PC-9 (cell line): ENCODE results near the gene ABL2. TPM values are rescaled to one million over a fixed set of nuclear protein-coding genes. Genes with fewer than 3 reads are reported as not detected.

Experiments
- BruUV-seq: library from RNA; stranded (reverse); fragments of 400-500 nt; replicated peaks from 2 replicates; lab custom pipeline; 2021; lab: Mats Ljungman, UMichigan
- CTCF ChIA-PET: fragments of 300-600 bp; sonication (Branson Sonifier 250); formaldehyde crosslinking; loops from one replicate; lab custom pipeline; 2022; ENCODE audit warnings: antibody characterized with exemption; lab: Charles Lee
- POLR2A ChIA-PET: fragments of 300-600 bp; sonication (Branson Sonifier 250); formaldehyde crosslinking; loops from one replicate; lab custom pipeline; 2022; ENCODE audit warnings: antibody characterized with exemption; ENCODE audit not compliant: unreplicated experiment; lab: Charles Lee
- DNase-seq, 2 experiments: peaks; one replicate each; pipeline versions ENCODE4 v3.0.0 to v3.0.0-alpha.2; 2015 to 2022; ENCODE audit warnings: mixed read lengths in 1 of 2
- H2AFZ ChIP-seq: fragments of 200-600 bp; sonication (generic); 2 replicates; pipeline ENCODE4 v1.8.1; 2017; ENCODE audit warnings: antibody characterized with exemption
- H3F3A ChIP-seq: fragments of 200-600 bp; sonication (generic); 2 replicates; pipeline ENCODE4 v1.8.1; 2017; ENCODE audit warnings: antibody characterized with exemption, mild to moderate bottlenecking, low read depth; ENCODE audit not compliant: insufficient read depth
- H3K27ac ChIP-seq: fragments of 200-600 bp; sonication (generic); 2 replicates; pipeline ENCODE4 v1.6.1; 2016; ENCODE audit warnings: mixed run types
- H3K27me3 ChIP-seq: fragments of 200-600 bp; sonication (generic); 2 replicates; pipeline ENCODE4 v1.6.1; 2016; ENCODE audit warnings: low read depth, mixed run types; ENCODE audit not compliant: insufficient read depth
- H3K36me3 ChIP-seq: fragments of 200-600 bp; sonication (generic); 2 replicates; pipeline ENCODE4 v1.6.1; 2016; ENCODE audit warnings: low read depth, mixed run types
- H3K4me1 ChIP-seq: fragments of 200-600 bp; sonication (generic); replicated peaks from 2 replicates; pipeline ENCODE4 v1.6.1; 2016; ENCODE audit warnings: mixed run types; ENCODE audit not compliant: insufficient read depth
- H3K4me2 ChIP-seq: fragments of 200-600 bp; sonication (generic); 2 replicates; pipeline ENCODE4 v1.6.1; 2017; ENCODE audit warnings: mixed run types
- H3K4me3 ChIP-seq: fragments of 200-600 bp; sonication (generic); 2 replicates; pipeline ENCODE4 v1.6.1; 2016; ENCODE audit warnings: mixed run types
- H3K79me2 ChIP-seq: fragments of 200-600 bp; sonication (generic); 2 replicates; pipeline ENCODE4 v1.6.1; 2017; ENCODE audit warnings: low read depth, mixed run types
- H3K9me2 ChIP-seq: fragments of 200-600 bp; sonication (generic); 2 replicates; pipeline ENCODE4 v1.8.1; 2017; ENCODE audit warnings: mild to moderate bottlenecking; ENCODE audit not compliant: insufficient read depth
- H3K9me3 ChIP-seq: fragments of 200-600 bp; sonication (generic); 2 replicates; pipeline ENCODE4 v1.8.1; 2016; ENCODE audit warnings: low read depth; ENCODE audit not compliant: insufficient read depth
- H4K20me1 ChIP-seq: fragments of 200-600 bp; sonication (generic); 2 replicates; pipeline ENCODE4 v1.8.1; 2017; ENCODE audit not compliant: insufficient read depth
- EZH2 ChIP-seq: fragments of 200-600 bp; sonication (generic); IDR thresholded peaks from 2 replicates; pipeline ENCODE4 v1.8.0; 2017; ENCODE audit warnings: antibody characterized with exemption, low read depth
- intact Hi-C: fragments of 100-400 bp; cut with micrococcal nuclease; formaldehyde crosslinking; loops from one replicate; pipeline ENCODE4 v1.10.0; 2022; ENCODE audit not compliant: unreplicated experiment
- total RNA-seq: library from RNA; stranded (reverse); gene quantifications from 2 replicates; pipeline ENCODE4 v1.2.3, GENCODE V29; 2021
- TF ChIP-seq, protein P1 (sequence below): fragments of 200-600 bp; sonication (generic); conservative IDR thresholded peaks from 2 replicates; pipeline ENCODE4 v1.6.1; 2017; ENCODE audit warnings: mixed run types, antibody characterized with exemption, mild to moderate bottlenecking, moderate library complexity

The ABL2 gene
- total RNA-seq, 1 experiment from 2014 or later, result 27.4 TPM

GRCh38 chr1:179129702-179130473, 99.6 kb downstream of the ABL2 start:
- Histone ChIP-seq H3K4me2 (0 out of 2 replicates have a peak overlapping the region, but pooled peaks have one; percentile 8), H3K4me1 (peaks cover 35% of the 10 kb centered on the region), H3K4me3 (no peak overlapping the region), H3K9me2 (no peaks in the 10 kb centered on the region), H3K9me3 (no peaks in the 10 kb centered on the region), H3K27ac (peak overlapping the region; percentile 99), H3K79me2 (peaks cover 51% of the 10 kb centered on the region), H4K20me1 (no peaks in the 10 kb centered on the region), H3K27me3 (no peaks in the 10 kb centered on the region), H3F3A (peaks cover 38% of the 10 kb centered on the region), H3K36me3 (peaks cover 37% of the 10 kb centered on the region), H2AFZ (no peak overlapping the region)
- POLR2A ChIA-PET, result no interaction called here
- intact Hi-C loops, result loop anchor here (2.0 to 5.0 kb wide), 3 partner anchors 13 to 47 kb away; no protein-coding TSS in a partner anchor
- no TSS peak for BruUV-seq
- TF ChIP-seq, protein P1, sequence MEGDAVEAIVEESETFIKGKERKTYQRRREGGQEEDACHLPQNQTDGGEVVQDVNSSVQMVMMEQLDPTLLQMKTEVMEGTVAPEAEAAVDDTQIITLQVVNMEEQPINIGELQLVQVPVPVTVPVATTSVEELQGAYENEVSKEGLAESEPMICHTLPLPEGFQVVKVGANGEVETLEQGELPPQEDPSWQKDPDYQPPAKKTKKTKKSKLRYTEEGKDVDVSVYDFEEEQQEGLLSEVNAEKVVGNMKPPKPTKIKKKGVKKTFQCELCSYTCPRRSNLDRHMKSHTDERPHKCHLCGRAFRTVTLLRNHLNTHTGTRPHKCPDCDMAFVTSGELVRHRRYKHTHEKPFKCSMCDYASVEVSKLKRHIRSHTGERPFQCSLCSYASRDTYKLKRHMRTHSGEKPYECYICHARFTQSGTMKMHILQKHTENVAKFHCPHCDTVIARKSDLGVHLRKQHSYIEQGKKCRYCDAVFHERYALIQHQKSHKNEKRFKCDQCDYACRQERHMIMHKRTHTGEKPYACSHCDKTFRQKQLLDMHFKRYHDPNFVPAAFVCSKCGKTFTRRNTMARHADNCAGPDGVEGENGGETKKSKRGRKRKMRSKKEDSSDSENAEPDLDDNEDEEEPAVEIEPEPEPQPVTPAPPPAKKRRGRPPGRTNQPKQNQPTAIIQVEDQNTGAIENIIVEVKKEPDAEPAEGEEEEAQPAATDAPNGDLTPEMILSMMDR, result no peak
- CTCF ChIA-PET, result interaction anchor here (0.6 kb wide), 1 partner anchor 125 kb away, joined by 3 read pairs; no protein-coding TSS in a partner anchor
- DNase-seq, result no peak

GRCh38 chr1:179128520-179128919, 101.0 kb downstream of the ABL2 start:
- peak overlapping the region; percentile 83 for H3K4me2 ChIP-seq
- H3K27me3 ChIP-seq, result no peaks in the 10 kb centered on the region
- no peak overlapping the region for H2AFZ ChIP-seq
- peaks cover 38% of the 10 kb centered on the region for H3K36me3 ChIP-seq
- peaks cover 38% of the 10 kb centered on the region for H3F3A ChIP-seq
- H3K4me3 ChIP-seq, result peak overlapping the region; percentile 37; the same call in 1 of the 2 replicates
- H4K20me1 ChIP-seq, result no peaks in the 10 kb centered on the region
- H3K27ac ChIP-seq, result peak overlapping the region; percentile 99
- intact Hi-C loops, result loop anchor here (2.0 to 5.0 kb wide), 3 partner anchors 14 to 49 kb away; no protein-coding TSS in a partner anchor
- no TSS peak for BruUV-seq
- POLR2A ChIA-PET, result interaction anchor here (0.5 to 0.6 kb wide), 2 partner anchors 125 to 826 kb away, joined by 4 to 7 read pairs; no protein-coding TSS in a partner anchor
- TF ChIP-seq, protein P1, result no peak
- TF ChIP-seq EZH2, result no peak
- H3K9me2 ChIP-seq, result no peaks in the 10 kb centered on the region
- CTCF ChIA-PET, result no interaction called here
- peak; percentile 59 to 84 for DNase-seq
- H3K9me3 ChIP-seq, result no peaks in the 10 kb centered on the region
- peaks cover 35% of the 10 kb centered on the region for H3K4me1 ChIP-seq
- H3K79me2 ChIP-seq, result peaks cover 48% of the 10 kb centered on the region

GRCh38 chr1:179127163-179127895, 102.1 kb downstream of the ABL2 start:
- H3K36me3 ChIP-seq, result peaks cover 48% of the 10 kb centered on the region
- CTCF ChIA-PET, result no interaction called here
- H3K4me1 ChIP-seq, result peaks cover 35% of the 10 kb centered on the region

More at GRCh38 chr1:179127163-179127895, 102.1 kb downstream of the ABL2 start:
- DNase-seq, result no peak
- Histone ChIP-seq H4K20me1 (no peaks in the 10 kb centered on the region), H3F3A (peaks cover 38% of the 10 kb centered on the region), H3K9me2 (no peaks in the 10 kb centered on the region), H3K9me3 (no peaks in the 10 kb centered on the region), H3K4me2 (peak overlapping the region; percentile 6), H3K27ac (peak overlapping the region; percentile 99), H3K4me3 (no peak overlapping the region), H2AFZ (no peak overlapping the region), H3K27me3 (no peaks in the 10 kb centered on the region), H3K79me2 (peaks cover 41% of the 10 kb centered on the region)
- BruUV-seq, result TSS peak; percentile 15
- POLR2A ChIA-PET, result no interaction called here
- intact Hi-C loops, result loop anchor here (5.0 kb wide), 1 partner anchor 50 kb away; no protein-coding TSS in a partner anchor
- TF ChIP-seq, protein P1, result no peak
- no peak for TF ChIP-seq EZH2
